DMS 273 (cell line): ENCODE measurements around the gene ATP11A.

Experiments
- DNase-seq: peaks from one replicate; lab custom pipeline; 2025; ENCODE audit not compliant: unreplicated experiment; lab: John Stamatoyannopoulos, UW

Gene ATP11A

GRCh38 chr13:112722433-112723263, 32.8 kb downstream of the ATP11A start:
- DNase-seq: peak; percentile 9

GRCh38 chr13:112723771-112724170, 33.9 kb downstream of the ATP11A start:
- no peak for DNase-seq

GRCh38 chr13:112724788-112725345, 35.0 kb downstream of the ATP11A start:
- DNase-seq: no peak

DNA sequence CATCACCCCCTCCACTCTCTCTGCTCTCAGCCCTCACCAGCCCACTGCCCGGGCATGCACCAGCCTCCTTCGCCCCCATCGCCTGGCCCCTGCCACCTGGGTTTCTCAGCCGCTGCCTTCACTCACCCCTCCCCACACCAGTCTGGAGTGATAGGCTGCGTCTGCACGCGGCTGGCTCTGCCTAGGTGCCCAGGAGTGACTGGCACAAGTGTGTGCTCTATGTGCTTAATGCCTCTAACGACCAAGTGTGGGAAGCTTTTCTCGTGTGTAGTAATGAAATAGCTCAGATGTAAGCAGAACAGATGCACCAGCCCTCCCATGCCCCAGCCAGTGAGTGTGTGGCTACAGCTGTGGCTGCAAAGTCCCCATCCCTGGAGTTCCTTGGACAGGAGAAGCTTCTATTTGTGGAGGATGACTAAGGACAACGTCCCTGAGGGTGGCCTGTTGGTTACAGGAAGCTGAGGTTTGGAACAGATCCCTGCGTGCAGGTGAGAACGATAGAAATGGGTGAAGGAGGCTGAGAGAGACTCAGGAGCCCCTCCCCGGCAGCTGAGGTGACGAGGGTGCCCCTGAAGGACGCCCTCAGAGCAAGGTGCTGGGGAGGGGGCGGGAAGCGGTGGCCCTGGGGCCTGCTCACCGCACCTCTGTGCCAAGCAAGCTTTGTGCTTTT, 35.6 kb downstream of the ATP11A start:
- DNase-seq: no peak

DNA sequence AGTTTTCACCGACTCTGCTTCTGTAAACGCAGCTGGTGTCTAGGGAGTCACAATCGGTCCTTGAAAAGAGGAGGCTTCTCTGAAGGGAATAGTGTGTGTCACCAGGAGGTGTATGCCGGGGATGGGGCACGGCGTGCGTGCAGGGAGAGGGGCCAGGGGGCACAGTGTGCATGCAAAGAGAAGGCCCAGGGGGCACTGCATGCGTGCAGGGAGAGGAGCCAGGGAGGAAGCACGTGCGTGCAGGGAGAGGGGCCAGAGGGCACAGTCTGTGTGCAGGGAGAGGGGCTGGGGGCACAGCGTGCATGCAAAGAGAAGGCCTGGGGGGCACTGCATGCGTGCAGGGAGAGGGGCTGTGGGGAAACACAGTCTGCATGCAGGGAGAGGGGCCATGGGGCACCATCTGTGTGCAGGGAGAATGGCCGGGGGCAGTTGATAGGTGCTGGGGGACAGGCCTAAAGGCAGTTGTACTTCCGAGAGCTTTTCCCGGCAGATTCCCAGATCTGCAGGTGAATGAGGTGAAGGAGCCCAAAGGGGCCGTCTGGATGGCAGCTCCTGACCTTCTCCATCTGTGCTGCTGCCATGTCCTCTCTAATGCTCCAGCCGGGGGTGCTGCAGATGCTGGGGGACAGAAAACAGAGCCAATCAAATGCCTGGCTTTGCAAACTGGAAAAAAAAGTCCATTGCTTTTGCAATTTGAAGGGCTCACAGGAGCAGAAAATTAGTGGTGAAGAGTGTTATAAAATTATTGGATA, 36.4 kb downstream of the ATP11A start:
- no peak for DNase-seq

DNA sequence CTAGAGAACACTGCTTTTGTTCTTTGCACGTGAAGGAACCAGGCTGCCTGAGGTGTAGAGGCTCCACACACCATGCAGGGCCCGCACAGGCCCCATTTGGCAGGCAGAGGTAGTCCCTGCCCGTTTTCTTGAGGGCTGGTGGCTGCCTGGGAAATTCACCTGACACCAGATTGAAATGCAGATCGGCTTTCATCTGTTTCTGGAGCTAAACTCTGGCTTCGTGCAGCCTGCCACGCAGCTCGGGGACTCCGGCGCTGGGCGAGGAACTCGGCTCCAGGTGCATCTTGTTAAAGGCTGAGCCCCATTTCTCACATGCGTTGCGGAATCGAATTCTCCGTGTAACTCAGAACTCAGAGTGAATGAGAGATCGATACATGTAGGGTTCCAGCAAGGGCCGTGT, 37.7 kb downstream of the ATP11A start:
- no peak for DNase-seq

DNA sequence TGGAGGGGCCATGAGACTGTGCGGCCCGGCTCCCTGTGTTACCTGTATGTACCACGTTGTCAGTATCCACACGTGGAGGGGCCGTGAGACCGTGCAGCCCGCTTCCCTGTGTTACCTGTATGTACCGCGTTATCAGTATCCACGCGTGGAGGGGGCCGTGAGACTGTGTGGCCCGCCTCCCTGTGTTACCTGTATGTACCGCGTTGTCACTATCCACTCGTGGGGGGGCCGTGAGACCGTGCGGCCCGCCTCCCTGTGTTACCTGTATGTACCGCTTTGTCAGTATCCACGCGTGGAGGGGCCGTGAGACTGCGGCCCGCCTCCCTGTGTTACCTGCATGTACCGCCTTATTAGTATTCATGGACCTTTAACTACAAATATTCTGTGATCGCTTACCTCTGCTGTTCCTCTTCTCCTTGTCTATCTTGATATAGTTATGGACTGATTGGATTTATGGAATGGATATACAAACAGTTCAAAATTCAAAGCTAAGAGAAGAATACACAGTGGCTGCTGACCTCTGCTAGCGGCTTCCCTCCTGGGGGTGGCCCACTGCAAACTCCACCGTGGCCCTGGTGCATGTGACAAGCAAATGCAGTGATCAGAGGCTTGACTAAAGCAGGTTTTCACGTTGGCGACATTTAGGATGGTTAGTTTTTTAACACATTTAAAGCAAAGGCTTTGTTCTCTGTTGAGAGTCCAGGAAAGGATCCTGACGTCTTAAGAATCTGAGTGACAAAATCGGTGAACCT, 38.7 kb downstream of the ATP11A start:
- no peak for DNase-seq

GRCh38 chr13:112729408-112729807, 39.6 kb downstream of the ATP11A start:
- no peak for DNase-seq

DNA sequence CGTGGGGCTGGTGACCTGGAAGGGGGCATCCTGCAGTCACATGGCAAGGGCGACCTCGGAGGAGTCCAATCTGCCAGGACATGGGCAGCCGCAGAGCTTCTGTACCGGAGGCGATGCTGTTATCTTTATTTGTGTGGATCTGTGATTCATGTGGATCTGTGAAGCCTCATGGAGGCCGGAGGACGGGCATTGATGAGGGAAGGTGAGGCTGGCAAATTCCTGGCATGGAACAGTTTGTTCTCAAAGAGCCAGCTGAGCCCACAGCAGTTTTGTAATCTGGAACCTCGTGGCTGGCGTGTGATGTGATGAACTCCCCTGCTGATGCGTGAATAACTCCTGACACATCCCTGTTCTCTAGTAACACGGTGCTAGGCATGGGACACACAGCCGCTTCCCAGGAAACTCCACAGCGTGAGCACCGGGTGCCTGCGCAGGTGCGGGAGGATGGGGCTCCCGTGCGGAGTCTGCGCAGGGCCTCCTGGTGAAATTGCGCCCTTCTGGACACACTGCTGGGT, 40.4 kb downstream of the ATP11A start:
- DNase-seq: no peak

- DNase-seq: no peak
These were observed 42.1 kb downstream of the ATP11A start for GRCh38 chr13:112731667-112732616.

- DNase-seq: no peak
These were observed 42.8 kb downstream of the ATP11A start for GRCh38 chr13:112732679-112733078.

- DNase-seq: no peak
These were observed 43.3 kb downstream of the ATP11A start for GRCh38 chr13:112733112-112733511.

DNA sequence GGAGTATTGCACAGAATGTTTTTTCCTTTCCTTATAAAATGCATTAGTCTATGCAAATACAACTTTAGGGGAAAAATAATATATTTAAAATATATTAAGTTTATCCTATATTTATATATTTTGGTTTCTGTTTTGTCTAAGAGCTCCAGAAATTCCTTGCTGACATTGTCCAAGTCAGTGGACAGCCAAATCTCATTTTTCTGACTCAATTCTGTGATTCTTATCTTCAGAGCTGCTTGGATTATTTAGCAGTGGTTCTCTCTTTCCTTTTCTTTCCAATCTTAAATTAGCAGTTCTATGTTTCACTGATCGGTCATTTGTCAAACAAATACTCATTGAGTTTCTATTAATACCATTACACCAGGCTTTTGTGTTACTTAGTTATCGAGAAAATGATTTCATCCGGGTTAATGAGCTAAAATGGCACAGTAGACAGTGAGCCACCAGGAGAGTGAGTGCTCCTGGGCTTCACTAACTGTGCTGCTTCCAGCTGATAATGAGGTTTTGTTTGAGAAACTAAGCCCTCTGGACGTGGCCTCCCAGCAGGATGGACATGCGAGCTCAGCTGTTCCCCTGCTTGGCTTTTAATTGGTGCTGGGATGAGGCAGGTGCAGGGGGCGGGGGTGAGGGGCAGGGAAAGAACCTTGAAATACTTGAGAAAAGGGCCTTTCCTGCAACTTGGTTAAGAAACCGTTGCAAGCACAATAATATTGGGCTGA, 44.0 kb downstream of the ATP11A start:
- DNase-seq: no peak

DNA sequence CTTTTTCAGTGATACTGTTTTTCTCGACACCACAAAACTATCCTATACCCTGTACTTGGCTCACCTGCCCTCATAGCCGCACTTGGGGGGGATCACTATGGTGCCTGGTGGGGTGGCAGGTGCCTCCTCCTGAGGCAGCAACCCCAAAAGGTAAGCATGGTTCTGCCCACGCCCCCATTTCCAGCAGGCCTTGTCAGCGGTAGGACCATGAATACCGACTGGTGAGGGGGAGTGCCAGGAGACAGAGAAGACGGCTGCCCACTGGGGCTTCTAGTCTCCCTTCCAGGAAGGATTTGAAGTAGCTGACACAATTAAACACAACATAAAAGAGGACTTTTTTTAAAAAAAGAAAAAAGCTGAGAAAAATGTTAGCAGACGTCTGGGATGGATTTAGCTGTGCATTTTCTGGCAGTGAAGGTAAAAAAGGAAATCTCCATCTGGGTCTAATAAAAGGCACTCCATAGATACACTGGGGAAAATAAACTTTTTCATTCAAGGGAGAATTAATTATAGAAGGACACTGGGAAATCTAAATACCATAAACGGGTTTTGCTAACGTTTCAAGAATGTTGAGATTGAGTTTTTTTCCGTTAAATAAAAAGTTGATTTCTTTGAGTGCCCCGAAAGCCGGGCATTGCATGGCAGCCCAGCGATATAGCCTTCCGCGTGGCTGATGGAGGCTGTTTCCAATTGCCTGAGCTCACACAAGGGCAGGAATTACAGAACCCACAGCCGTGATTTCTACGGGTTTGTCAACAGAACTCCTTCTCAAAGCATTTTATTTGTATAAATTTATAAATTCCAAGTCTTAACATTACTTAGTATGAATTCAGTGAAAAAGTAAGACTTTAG, 45.1 kb downstream of the ATP11A start:
- no peak for DNase-seq

- no peak for DNase-seq
These were observed 46.0 kb downstream of the ATP11A start for GRCh38 chr13:112735791-112736190.

DNA sequence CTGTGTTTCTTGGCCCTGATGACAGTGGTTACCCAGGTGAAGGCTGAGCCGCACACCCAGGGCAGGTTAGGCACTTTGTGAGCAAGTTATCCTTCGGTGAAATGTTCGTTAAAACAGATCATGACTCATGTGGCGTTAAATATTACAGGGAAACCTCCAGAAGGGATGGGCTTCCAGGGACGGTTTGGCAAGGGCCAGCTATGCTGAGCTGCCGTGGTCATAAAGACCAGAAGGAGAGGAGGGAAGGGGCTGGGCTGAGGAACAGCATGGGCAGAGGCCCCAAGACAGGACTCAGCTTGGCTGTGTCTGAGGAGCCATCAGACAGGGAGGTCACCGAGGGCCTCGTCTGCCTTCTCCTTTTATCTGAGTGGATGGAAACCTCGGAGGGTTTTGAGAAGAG, 47.5 kb downstream of the ATP11A start:
- no peak for DNase-seq

DNA sequence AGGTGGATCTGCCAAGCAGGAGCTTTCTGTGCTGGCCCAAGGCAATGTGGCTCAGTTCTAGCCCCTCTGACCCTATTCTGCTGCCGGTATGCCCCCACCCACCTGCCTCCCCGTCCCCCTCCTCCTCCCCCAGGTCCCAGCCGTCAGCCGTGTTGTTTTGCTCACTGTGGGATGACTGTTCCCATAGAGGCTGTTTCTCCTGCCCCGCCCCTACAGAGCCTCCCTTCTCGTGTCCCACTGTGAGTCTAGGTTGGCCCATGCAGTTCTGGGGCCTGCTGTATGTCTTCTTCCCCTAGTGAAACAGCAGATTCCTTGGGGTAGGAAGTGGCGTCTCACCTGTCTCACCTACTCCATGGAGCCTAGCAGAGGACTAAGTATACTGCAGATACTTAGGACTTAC, 48.8 kb downstream of the ATP11A start:
- no peak for DNase-seq
